Testis (tissue), 3 donors: ENCODE measurements around the gene DUS1L. TPM values are rescaled to one million over a fixed set of nuclear protein-coding genes. Genes with fewer than 3 reads are reported as not detected.

ENCODE experiments used
- DNase-seq: peaks from one replicate; pipeline ENCODE4 v3.0.0-alpha.2; 2019
- H3K27ac ChIP-seq, 2 donors: fragments of 200-600 bp; sonication (generic); one replicate each; pipeline ENCODE4 v1.5.1; 2019
- H3K27me3 ChIP-seq: fragments of 200-600 bp; sonication (generic); one replicate; pipeline ENCODE4 v1.5.1; 2019
- H3K36me3 ChIP-seq: fragments of 200-600 bp; sonication (generic); one replicate; pipeline ENCODE4 v1.5.1; 2017; ENCODE audit warnings: low read depth; ENCODE audit errors: missing control alignments
- H3K4me1 ChIP-seq: fragments of 200-600 bp; sonication (generic); one replicate; pipeline ENCODE4 v1.5.1; 2019
- H3K4me3 ChIP-seq, 2 donors: fragments of 200-600 bp; sonication (generic); one replicate each; pipeline ENCODE4 v1.5.1; 2017 to 2019
- H3K9me3 ChIP-seq: fragments of 200-600 bp; sonication (generic); one replicate; pipeline ENCODE4 v1.5.1; 2017
- CTCF ChIP-seq, 3 experiments: fragments of 450-650 bp in 2 of 3; fragments of 200-600 bp in 1 of 3; sonication (generic) in 1 of 3; IDR thresholded peaks; one replicate each; pipeline ENCODE4 v1.5.1; 2016 to 2019; ENCODE audit warnings: antibody characterized with exemption in 3 of 3, mild to moderate bottlenecking in 2 of 3, moderate library complexity in 1 of 3
- POLR2A ChIP-seq: fragments of 450-650 bp; IDR thresholded peaks from one replicate; pipeline ENCODE4 v1.6.1; 2017; ENCODE audit warnings: antibody characterized with exemption, mild to moderate bottlenecking, moderate library complexity
- WGBS, 2 donors: methylation state at CpG; one replicate each; pipeline ENCODE4 v1.1.5; 2018; 5-methylcytosine and 5-hydroxymethylcytosine counted together
- intact Hi-C: fragments of 100-400 bp; cut with DNase I; formaldehyde crosslinking; loops from one replicate; pipeline ENCODE4 v1.15.1; 2023; ENCODE audit warnings: low total_unique reads
- polyA plus RNA-seq: library from polyadenylated mRNA; stranded (reverse); fragments of 350-450 nt; fragmentation: Illumina TruSeq; extraction: RNeasy Lipid Tissue Mini Kit (QIAGEN cat#74804); gene quantifications from one replicate; pipeline ENCODE4 v1.2.3, GENCODE V29; 2014; ENCODE audit warnings: low read depth, low replicate concordance; ENCODE audit not compliant: insufficient read depth
- total RNA-seq, 2 donors: library from RNA; depleted of rRNA; stranded (reverse); fragments of >200 nt; gene quantifications; one replicate each; pipeline ENCODE4 v1.2.3, GENCODE V29; 2016

DUS1L gene
- total and polyA plus RNA-seq, 3 donors from 2014 or later = 117 to 132 (median 127) TPM

- DNase-seq = no peak
- Histone ChIP-seq H3K27me3 (no peaks in the 10 kb centered on the region), H3K4me3 (peak overlapping the region; percentile 54 to 68), H3K4me1 (peaks cover 19% of the 10 kb centered on the region), H3K36me3 (no peaks in the 10 kb centered on the region), H3K9me3 (no peaks in the 10 kb centered on the region), H3K27ac (no peak overlapping the region)
- no peak for TF ChIP-seq CTCF (IDR thresholded peaks at IDR 0.05)
- TF ChIP-seq POLR2A = no peak
- intact Hi-C loops = loop anchor here (5.0 kb wide), 1 partner anchor 61 kb away; the partner anchor contains the start of gene NOTUM
- WGBS, 2 donors = 8 to 11% methylated on average over 17 to 37 of the region's 55 CpGs
Measured at GRCh38 chr17:82023447-82024241, 42.0 kb downstream of the DUS1L start.

GRCh38 chr17:82022981-82023446, 42.6 kb downstream of the DUS1L start, which contains the start of gene LRRC45:
LRRC45 (plus strand) TSS chr17:82023305; CDS start chr17:82023644, 339 bp downstream.
- Histone ChIP-seq H3K4me3 (peak within 1 kb of the TSS; percentile 69 to 71), H3K36me3 (no peaks in the 10 kb centered on the region), H3K27ac (peak within 1 kb of the TSS in 1 of 2 donors; percentile 36), H3K4me1 (peaks cover 19% of the 10 kb centered on the region), H3K9me3 (no peaks in the 10 kb centered on the region), H3K27me3 (no peaks in the 10 kb centered on the region)
- intact Hi-C loops = loop anchor here (5.0 kb wide), 1 partner anchor 61 kb away; the partner anchor contains the start of gene NOTUM
- peak; percentile 100 for DNase-seq
- no peak for TF ChIP-seq POLR2A
- TF ChIP-seq CTCF (IDR thresholded peaks at IDR 0.05) = no peak
- 2% methylated on average over 23 of the region's 42 CpGs; no CpG with 5 or more reads in 1 of the 2 donors for WGBS, 2 donors

- H3K27ac ChIP-seq = peak within 1 kb of the TSS in 1 of 2 donors; percentile 36
- H3K27me3 ChIP-seq = no peaks in the 10 kb centered on the region
- H3K4me3 ChIP-seq = peak within 1 kb of the TSS; percentile 69 to 71
- TF ChIP-seq CTCF (IDR thresholded peaks at IDR 0.05) = no peak
- TF ChIP-seq POLR2A = no peak
- no peaks in the 10 kb centered on the region for H3K36me3 ChIP-seq
- DNase-seq = no peak
- 1% methylated on average over 30 to 55 of the region's 64 CpGs for WGBS, 2 donors
- no peaks in the 10 kb centered on the region for H3K9me3 ChIP-seq
- intact Hi-C loops = loop anchor here (5.0 kb wide), 1 partner anchor 60 kb away; the partner anchor contains the start of gene NOTUM
- peaks cover 19% of the 10 kb centered on the region for H3K4me1 ChIP-seq
Measured at GRCh38 chr17:82022310-82022980, 43.2 kb downstream of the DUS1L start, which contains the start of gene CENPX. CENPX (minus strand) TSS chr17:82022878; CDS start chr17:82022861, 17 bp downstream.

GRCh38 chr17:82021900-82022309, 43.7 kb downstream of the DUS1L start:
- Histone ChIP-seq H3K9me3 (no peaks in the 10 kb centered on the region), H3K27ac (no peak overlapping the region), H3K4me1 (peaks cover 19% of the 10 kb centered on the region), H3K27me3 (no peaks in the 10 kb centered on the region), H3K36me3 (no peaks in the 10 kb centered on the region), H3K4me3 (peak overlapping the region; percentile 69 to 71)
- intact Hi-C loops = loop anchor here (5.0 kb wide), 1 partner anchor 60 kb away; the partner anchor contains the start of gene NOTUM
- TF ChIP-seq CTCF (IDR thresholded peaks at IDR 0.05) (no peak), POLR2A (no peak)
- no peak for DNase-seq
- 2 to 9% methylated on average over 8 to 10 of the region's 10 CpGs for WGBS, 2 donors
